Cerebellar cortex (tissue), 1 donor: Measurements from ENCODE around the gene TMEM178B.

ENCODE experiments used
- DNase-seq: peaks from one replicate; pipeline ENCODE4 v3.0.0-alpha.2; 2015; ENCODE audit warnings: low spot score

TMEM178B gene

DNA sequence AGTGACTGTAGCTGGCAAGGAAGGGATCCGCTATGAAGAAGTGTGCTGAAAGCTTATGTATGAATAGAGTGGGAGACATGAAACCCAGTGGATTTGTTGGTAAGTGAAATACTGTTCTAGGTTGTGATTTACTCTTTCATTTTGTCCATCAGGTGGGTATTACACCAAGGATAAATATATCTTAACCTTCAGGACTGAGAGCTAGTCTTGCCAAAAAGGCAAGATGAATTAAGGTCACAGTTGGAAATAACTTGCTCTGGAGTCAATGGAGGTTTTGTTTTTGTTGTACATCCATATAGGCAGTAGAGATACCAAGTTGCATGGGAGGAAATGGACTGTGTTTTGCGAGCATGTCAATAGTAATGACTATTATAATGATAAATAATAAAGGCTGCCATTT, 190.6 kb downstream of the TMEM178B start:
- DNase-seq = no peak

DNA sequence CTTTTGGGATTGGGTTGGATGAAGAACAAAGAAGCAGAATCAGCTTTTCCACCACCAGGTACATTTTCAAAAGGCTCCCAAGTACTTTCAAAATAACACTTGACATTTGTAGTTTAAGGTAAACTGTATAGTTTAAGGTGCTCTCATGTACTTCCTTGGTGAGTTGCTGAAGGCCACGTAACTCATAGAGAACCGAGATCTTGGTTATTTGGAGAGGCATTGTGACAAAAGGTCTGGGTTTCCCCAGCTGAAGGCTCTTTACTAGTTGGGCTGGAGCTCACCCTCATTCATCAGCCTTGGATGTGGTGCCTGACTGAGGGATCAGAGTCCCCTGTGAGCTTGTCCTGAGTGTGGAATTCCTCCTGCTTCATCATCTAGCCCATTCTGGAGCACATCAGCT, 191.8 kb downstream of the TMEM178B start:
- DNase-seq = no peak

DNA sequence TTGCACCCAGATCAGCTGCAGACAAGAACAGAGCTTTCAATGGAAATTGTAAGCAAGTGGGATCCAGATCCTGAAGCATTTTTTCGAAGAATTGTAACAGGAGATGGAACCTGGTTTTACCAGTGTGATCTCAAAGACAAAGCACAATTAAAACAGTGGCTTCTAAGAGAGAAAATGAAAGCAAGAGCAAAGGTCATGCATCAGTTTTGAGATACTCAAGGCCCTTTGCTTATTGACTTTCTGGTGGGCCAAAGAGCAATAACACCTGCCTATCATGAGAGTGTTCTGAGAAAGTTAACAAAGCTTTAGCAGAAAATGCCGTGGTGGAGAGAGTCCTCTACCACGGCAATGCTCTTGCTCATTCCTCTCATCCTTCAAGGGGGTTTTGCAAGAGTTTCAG, 194.8 kb downstream of the TMEM178B start:
- no peak for DNase-seq

DNA sequence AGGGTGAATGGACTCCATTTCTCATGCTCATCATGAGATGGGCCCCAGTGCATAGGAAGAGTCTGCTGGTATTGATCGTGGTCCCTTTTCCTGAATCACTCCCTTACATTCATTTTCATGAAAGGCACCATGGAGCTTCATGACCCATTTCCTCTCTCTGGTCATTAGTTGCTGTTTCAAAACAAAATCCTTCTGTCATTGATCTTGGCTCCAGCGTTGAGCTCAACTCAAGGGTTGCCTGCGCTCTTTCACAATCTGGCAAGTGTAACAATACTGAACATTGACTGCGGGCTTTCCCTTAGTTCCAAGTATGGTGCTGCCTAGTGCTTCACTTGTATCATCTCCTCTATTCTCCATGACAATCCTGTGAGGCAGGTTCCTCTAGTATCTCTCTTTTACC, 197.6 kb downstream of the TMEM178B start:
- no peak for DNase-seq

DNA sequence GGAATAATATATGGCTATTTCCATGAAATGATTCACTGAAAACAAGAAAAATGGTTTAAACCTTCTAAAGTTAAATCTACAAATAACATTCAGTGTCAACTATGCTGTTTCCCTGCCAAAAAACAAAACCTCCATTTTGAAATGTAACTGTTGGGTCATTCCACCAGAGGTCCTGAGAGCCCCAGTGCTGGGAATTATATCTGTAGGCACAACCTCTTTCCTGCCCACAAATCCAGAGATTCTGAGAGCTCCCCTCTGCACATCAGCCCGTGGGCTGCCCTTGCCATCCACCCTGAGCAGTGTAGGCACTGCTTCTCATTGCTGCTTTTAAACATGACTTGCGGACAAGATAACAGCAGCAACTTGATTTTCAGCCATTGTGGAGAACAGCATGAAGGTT, 198.6 kb downstream of the TMEM178B start:
- DNase-seq = no peak

DNA sequence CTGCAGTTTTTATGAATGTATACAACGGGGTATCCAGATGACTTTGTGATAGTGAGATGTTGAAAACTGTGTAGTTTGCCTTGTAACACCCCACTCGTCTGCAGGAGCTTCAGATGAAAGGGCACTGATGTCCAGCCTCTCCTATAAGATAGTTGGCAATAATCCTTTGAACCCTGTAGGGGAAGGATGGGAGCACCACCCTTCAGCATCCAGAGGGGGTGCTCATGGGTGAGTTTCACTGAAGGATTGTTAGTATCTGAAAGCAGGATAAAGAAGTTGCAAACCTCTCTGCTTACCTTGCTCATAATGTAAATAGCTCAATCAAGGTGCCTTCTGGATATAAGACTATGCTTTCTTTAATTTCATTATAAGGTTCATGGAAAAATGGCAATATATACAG, 201.5 kb downstream of the TMEM178B start:
- DNase-seq = no peak

DNA sequence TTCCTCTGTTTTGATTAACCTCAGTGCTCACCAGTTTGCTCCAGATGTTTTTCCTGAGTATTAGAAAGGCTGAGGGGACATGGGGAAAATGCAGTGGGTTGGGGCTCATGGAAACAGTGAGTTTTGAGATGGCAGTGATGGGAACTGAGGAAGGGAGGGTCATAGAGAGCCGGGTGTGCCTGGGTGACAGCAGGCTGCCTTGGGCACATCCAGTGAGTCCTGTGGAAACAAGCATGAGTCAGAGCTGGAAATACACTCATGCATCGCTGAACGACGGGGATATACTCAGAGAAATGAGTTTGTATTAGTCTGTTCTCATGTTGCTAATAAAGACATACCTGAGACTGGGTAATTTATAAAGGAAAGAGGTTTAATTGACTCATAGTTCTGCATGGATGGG, 202.2 kb downstream of the TMEM178B start:
- DNase-seq = no peak

DNA sequence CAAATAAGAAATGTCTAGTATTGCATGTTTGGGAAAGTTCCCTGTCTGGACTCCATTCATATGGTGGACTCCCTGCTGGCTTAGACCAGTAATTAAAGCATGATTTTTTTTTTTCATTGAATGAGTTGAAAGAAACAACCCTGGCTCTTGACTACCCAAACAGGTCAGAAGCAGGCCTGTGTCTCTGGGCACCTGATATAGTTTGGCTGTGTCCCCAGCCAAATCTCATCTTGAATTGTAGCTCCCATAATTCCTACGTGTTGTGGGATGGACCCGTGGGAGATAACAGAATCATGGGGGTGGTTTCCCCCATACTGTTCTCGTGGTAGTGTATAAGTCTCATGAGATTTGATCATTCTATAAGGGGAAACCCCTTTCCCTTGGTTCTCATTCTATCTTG, 206.2 kb downstream of the TMEM178B start:
- DNase-seq = no peak

DNA sequence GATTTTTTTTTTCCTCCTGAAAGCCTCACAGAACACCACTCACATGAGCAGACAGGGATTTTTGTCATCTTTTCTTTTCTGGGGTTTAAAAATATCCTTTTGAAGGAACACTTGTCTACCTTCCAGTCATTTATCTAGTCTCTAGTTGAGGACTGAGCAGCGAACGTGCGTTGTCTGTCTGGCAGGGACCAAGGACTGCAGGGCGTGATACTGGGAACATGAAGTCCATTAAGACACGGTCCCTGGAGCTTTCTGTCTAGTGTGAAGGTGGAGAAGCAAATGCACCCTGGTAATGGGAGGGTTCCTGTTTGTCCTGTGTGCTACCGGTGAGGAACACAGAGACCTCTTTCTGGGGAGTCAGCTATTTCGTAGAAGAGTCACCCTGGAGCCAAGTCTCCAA, 207.4 kb downstream of the TMEM178B start:
- DNase-seq = no peak

DNA sequence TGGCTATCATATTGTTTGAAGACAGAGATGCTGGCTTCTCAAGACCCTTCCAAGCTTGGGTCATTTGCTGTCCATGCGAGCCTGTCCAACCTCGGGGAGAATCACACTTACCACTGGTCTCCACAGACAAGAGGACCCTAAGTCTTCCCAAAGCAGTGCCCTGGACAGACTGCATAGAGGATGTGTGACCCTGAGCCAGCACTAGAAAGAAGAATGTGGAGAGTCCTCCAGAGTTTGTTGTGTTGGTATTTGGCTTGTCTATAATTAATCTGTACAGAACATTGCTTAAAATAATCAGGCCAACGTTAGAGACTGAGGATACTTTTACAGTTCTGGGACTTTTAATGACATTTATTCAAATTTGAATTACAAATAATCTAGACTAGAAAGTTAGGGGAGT, 212.7 kb downstream of the TMEM178B start:
- DNase-seq = no peak

DNA sequence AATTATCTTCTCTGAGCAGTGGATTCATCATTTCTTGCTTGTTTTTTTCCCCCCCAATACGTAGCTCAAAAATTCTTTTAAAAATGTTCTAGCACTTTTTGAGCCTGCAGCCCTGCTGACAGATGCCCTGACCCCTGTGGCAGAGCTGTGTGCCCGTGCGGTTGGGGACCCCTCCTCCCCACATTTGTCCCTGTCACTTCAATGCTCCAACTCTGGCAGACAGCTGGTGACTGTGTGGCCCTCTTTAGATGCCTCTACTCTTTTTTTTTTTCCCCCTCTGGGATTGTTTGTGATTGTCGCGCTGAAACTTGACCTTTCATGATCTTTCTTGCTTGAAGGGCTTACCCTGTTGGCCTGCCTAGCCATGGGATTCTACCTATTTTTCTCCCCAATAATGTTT, 214.1 kb downstream of the TMEM178B start:
- DNase-seq = no peak

DNA sequence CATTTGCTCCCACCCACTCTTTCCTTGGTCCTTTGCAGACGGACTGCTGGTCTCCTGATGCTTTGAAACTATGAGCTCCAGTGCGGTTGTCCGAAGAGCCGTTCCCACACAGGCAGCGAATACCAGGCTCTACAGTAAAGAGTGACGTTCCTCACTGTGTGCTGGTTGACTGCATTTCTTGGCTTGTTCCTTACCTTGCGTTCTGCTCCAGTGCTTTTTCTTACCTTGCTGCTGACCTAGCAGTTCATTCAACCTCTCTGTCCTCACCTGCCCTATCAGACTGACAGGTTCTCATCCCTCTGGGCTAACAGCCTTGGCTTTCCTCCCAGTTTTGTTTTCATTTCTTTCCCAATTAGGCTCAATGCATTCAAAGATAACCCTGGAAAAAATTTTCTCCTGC, 214.8 kb downstream of the TMEM178B start:
- peak; percentile 21 for DNase-seq

DNA sequence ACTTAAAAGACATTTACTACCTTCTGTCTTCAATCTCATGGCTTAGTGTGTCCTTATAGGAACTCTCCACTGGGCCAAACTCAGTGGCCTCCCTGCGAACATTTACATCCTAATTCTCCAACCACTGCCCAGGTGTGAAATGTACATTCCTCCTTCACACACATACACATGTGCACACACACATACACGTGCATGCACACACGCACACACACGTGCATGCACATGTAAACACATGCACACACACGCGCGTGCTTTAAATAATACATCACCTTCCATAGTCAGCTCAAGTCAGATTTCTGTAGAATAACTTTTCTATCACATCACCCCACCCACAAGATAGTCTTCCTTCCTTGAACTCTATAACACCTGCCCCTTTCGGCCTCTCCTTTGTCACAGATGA, 216.5 kb downstream of the TMEM178B start:
- DNase-seq = no peak

DNA sequence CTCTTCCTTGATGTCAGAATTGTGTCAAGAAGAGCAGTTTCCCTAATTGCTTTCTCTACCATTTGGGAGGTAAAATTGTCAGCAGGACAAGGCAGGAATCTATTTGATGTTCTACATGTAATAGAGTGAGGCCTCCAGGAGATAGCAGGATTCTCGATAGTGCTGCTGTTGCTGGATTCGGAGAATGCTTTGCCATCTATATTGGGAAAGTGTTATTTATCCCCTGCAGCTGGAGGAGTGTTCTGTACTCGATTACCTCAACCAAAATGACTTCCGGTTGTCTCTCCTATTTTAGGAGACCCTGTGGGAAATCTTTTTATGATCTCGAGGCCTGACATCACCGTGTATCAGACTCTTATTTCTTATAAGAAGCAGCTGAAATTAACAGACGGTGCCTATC, 217.1 kb downstream of the TMEM178B start:
- no peak for DNase-seq

DNA sequence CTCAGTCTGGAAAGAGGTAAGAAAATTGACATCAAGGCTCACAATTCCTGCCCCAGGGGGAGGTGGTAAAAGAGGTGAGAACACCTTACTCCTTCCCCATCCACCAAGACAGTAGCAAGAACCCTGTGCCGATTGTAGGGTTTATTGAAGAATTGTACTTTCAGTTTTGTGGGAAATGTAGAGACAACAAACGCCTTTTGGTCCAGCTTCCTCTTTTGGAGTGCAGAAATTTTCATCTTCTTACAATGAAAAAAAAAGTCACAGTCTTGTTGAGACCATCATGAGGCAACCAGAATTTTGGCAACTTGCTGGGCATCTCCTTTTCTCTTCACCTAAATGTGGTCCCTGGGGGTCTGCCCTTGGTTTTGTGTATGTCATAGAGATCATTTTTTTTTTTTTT, 217.7 kb downstream of the TMEM178B start:
- no peak for DNase-seq

DNA sequence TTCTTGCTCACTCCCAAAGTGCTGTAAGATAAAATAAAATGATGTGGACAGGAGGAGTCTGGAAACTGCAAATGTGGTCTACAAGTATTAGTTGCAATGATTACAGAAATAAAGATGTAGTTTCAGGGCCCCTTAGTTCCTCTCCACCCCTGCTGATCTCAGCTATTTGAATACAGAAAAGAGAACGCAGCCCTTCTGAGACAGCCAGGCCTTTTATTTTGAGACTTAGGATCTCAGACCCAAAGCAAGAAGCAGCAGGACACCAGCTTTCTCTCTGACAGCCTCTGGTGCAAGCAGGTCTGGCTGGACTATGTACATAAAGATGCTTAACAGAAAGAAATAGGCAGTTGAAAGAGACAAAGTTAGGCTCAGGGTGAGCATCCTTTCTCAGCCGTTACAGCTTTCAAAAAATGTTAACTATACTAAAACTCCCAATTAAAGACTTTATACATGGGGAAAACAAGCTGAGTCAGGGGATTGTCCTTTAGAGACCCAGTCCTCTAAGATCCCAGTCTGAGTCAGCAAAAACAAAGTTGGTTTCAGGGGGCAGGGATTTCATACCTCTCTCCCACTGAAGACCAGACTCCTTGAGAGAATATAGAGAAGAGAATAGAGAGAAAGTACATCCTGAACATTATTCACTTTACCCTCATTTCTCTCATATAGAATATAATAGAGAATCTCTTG, 220.4 kb downstream of the TMEM178B start:
- DNase-seq = no peak

DNA sequence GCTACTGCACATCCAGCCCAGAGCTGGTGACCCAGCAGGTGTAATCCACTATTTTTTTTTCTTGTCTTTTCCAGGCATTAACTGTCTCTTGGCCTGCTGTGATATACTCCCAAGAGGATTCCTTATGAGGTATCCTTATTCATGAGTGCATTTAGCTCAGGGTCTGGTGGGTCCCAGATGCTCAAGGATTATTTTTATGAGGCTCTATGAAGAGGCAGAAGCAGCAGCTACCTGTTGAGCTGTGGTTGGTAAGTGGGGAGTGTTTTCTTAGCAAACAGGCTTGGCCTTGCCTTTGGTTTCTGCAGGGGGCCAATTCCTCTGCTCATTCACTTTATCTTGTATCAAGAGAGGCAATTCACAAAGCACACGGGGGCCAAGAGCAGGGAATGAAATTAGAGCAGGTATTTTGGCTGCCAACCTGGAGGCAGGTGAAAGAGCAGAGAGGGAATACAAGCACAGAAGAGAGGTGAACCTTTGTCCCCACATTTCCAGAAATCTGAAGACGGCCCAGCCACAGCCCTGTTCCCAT, 221.6 kb downstream of the TMEM178B start:
- DNase-seq = no peak

DNA sequence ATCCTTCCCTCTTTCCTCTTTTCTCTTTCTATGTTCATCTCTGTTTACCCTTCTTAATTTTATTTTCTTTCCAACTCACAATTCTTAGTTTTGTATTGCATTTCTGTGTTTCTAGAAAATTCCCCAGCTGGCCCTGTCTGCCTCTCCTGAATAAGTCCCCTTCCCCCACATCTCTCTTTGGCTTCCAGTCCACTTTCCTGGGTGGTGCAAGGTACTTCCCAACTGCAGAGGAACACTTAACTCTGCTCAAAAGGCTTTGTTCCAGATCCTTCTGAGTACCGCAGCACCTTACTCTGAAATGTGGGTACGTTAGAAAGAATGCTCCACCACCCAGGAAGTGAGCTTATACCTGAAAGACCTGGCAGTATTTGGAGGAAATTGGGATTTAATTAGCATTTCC, 227.0 kb downstream of the TMEM178B start:
- DNase-seq = no peak

DNA sequence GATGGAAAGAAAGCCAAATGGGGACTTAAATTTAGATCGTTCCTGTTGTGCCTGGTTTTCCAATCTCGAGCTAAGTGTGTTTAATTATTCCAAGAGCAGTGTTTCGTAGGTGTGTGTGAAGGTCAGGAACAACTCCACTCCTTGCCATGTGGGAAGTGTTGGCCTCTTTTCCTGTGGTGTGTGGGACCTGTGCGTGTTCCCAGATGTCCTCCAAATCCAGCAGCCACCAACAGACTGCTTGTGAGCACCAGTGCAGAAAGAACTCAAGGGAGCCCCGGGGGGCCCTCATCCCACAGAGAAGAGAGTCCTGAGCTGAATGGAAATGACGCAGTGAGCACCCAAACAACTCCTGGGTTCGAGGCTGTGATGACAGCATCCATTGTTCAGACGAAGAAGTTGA, 227.7 kb downstream of the TMEM178B start:
- no peak for DNase-seq

DNA sequence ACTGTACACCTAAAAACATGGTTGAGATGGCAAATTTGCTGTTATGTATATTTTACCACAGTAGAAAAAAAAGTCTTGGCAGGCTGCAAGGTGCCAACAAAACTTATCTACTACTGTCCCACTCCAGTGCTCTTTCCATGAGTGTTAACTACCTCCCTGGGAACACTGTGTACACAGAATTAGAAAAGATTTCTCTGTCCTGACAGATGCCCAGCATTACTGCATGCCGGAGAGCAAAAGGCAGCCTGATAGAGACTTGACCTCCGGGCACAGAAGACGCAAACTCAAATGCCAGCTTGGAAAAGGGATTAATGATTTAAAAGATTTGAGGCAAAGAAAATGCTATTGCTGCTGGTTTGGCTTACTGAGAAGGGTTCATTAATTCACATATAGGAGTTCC, 228.8 kb downstream of the TMEM178B start:
- no peak for DNase-seq

DNA sequence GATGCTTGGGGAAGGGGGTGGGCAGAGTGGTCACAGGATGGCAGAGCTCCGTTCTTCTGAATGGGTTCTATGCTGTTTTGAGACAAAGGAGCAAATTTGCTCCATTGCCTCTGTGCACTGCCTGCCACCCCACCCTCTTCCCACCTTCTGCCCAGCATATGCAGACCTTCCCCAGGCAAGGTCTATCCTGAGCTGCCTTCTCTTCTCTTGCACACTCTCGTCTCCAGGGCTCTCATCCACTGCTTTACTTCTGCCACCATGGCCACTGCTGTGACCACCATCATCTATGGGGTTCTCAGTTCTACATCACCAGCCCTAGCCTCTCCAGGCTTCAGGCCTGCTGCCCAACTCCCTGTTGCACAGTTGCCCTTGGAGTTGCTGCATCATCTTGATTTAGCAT, 230.4 kb downstream of the TMEM178B start:
- DNase-seq = no peak

DNA sequence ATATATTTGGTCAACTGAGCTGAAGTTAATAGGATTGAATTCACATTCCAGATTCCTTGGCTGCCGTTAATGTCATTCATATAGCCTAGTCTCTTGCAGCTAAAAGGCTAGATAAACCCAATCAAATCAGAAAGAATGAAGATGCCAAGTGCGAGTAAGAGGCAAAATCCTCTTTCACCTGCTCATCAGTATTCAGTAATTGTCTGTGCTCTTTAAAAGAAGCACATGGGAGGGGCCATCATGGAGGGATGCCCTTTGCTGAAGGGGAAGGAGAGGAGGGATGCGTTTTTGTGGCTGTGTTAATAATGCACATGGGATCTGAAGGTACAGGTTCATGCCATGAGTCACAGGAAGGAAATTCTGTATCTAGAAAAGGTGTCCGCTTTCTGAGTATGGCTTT, 232.2 kb downstream of the TMEM178B start:
- DNase-seq = no peak

DNA sequence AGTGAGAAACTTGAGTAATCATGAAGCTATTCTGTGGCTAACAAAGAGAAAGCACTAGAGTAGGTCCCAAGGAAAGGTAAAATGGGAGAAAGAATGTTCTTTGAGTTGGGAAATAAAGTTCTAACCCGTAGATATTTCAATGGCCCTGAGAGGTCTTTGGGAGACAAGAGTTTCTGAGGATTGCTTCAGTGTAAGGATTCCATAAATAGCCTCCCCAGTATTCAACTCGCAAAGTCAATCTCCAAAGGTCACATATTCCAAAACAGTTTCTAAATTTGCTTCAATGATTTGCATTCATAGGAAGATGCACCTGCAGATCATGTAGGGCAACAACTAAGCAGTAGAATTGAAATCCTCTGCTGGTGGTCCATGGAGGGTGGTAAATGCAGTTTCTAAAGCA, 238.5 kb downstream of the TMEM178B start:
- no peak for DNase-seq

DNA sequence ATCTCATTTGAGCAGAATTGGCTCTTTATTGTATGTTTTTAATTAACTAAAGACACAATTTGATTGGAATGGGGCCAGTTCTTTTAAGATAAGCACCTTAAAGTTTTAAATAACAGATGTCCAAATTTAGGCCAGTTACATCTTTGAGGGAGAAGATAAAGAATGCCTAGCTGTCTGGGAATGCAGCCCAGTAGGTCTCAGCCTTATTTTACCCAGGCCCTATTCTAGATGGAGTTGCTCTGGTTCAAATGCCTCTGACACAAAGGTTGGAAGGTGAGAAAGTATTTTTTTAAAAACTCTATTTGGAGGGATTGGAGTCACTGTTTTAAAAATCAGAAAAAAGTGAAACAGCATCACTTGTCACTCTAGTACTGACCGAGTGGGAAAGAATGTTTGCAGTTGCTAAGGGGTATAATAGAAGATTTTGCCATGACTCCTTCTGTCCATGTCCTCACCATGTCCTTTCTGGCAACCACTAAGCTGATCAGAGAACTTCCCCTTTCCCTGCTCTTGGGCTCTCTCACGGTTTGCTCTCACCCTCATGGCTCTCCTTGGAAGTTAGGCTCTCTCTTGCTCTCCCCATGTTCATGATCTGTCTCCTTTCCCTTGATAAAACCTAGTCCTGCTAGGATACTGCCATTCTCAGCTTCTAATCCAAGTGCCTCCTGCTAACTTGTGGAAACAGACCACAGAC, 239.1 kb downstream of the TMEM178B start:
- no peak for DNase-seq
